Smooth muscle cell (in vitro differentiated cells): ENCODE measurements around the gene CSNK1D. TPM values are rescaled to one million over a fixed set of nuclear protein-coding genes. Genes with fewer than 3 reads are reported as not detected.

Experiments used
- DNase-seq: peaks from one replicate; lab custom pipeline; 2025; ENCODE audit not compliant: unreplicated experiment; lab: John Stamatoyannopoulos, UW
- H2AFZ ChIP-seq: fragments of 200-600 bp; sonication (generic); 2 replicates; pipeline ENCODE4 v1.6.0; 2016; ENCODE audit warnings: antibody characterized with exemption, low read depth, mild to moderate bottlenecking
- H3F3A ChIP-seq: fragments of 200-600 bp; sonication (generic); 2 replicates; pipeline ENCODE4 v1.6.0; 2017; ENCODE audit warnings: antibody characterized with exemption, low read depth
- H3K27ac ChIP-seq: fragments of 200-600 bp; sonication (generic); 2 replicates; pipeline ENCODE4 v1.5.1; 2016; ENCODE audit warnings: low read depth, mild to moderate bottlenecking
- H3K27me3 ChIP-seq: fragments of 200-600 bp; sonication (generic); 2 replicates; pipeline ENCODE4 v1.6.1; 2016; ENCODE audit warnings: low read depth, mild to moderate bottlenecking
- H3K36me3 ChIP-seq: fragments of 200-600 bp; sonication (generic); 2 replicates; pipeline ENCODE4 v1.5.1; 2016; ENCODE audit warnings: low read depth
- H3K4me1 ChIP-seq: fragments of 200-600 bp; sonication (generic); 2 replicates; pipeline ENCODE4 v1.5.1; 2016; ENCODE audit warnings: low read depth
- H3K4me2 ChIP-seq: fragments of 200-600 bp; sonication (generic); 2 replicates; pipeline ENCODE4 v1.6.0; 2016; ENCODE audit warnings: mild to moderate bottlenecking
- H3K4me3 ChIP-seq: fragments of 200-600 bp; sonication (generic); 2 replicates; pipeline ENCODE4 v1.5.1; 2016; ENCODE audit warnings: mild to moderate bottlenecking
- H3K79me2 ChIP-seq: fragments of 200-600 bp; sonication (generic); 2 replicates; pipeline ENCODE4 v1.6.0; 2016; ENCODE audit warnings: low read depth, mild to moderate bottlenecking
- H3K9ac ChIP-seq: fragments of 200-600 bp; sonication (generic); 2 replicates; pipeline ENCODE4 v1.6.0; 2016; ENCODE audit warnings: low read depth
- H3K9me3 ChIP-seq: fragments of 200-600 bp; sonication (generic); replicated peaks from 2 replicates; pipeline ENCODE4 v1.5.1; 2016; ENCODE audit warnings: low read depth
- H4K20me1 ChIP-seq: fragments of 200-600 bp; sonication (generic); 2 replicates; pipeline ENCODE4 v1.6.0; 2016; ENCODE audit warnings: low read depth
- WGBS: methylation state at CpG from one replicate; pipeline ENCODE4 v1.1.7; 2016; ENCODE audit warnings: low lambda C conversion rate; 5-methylcytosine and 5-hydroxymethylcytosine counted together
- polyA plus RNA-seq: library from polyadenylated mRNA; unstranded; fragments of >200 nt; fragmentation: Nextera tagmentation; extraction: Ambion mirVana; gene quantifications from 2 replicates; pipeline ENCODE4 v1.2.1, GENCODE V29; 2016
- total RNA-seq: library from RNA; depleted of rRNA; stranded (reverse); fragments of >200 nt; gene quantifications from 2 replicates; pipeline ENCODE4 v1.2.3, GENCODE V29; 2014
- TF ChIP-seq, protein P1 (sequence below): fragments of 200-600 bp; sonication (generic); IDR thresholded peaks from 2 replicates; pipeline ENCODE4 v1.5.1; 2017; ENCODE audit warnings: borderline replicate concordance, mild to moderate bottlenecking, antibody characterized with exemption; ENCODE audit not compliant: insufficient read depth, poor library complexity, severe bottlenecking

CSNK1D gene
- total and polyA plus RNA-seq, 2 experiments from 2014 or later: 51.6 to 135 TPM

DNA sequence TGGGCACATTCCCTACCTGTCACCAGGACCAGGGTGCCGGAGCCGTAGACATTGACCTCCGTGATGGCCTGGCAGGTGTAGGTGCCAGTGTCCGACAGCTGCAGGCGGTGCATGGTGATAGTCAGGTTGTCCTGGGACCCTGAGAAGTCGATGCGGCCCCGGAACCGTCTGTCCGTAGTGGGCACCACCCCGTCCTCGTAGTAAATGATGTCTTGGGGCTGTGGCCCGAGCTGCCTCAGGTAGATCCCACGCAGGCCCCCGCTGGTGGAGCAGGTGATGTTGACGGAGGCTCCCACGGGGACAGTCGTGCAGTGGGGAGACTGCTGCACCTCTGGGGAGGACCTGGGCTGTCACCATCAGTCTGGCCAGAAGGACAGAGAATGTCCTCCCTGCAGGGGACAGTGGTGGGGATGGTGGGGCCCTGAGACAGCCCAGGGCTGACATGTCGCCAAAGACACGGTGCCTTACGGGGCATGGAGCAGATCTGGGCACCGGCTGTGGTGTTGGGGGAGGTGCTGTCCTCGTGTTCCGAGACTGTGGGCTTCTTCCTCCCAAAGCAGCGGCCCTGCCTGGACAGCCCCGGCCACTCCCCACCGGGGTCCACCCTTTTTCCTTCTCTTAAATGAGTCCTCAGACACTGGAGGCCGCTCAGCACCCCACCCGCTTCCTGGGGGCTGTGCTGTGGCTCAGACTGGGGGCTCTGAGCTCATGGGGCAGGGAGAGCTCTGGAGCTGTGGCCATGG is 43.3 kb upstream of the CSNK1D start:
- peaks cover 4% of the 10 kb centered on the region for H3K4me1 ChIP-seq

DNA sequence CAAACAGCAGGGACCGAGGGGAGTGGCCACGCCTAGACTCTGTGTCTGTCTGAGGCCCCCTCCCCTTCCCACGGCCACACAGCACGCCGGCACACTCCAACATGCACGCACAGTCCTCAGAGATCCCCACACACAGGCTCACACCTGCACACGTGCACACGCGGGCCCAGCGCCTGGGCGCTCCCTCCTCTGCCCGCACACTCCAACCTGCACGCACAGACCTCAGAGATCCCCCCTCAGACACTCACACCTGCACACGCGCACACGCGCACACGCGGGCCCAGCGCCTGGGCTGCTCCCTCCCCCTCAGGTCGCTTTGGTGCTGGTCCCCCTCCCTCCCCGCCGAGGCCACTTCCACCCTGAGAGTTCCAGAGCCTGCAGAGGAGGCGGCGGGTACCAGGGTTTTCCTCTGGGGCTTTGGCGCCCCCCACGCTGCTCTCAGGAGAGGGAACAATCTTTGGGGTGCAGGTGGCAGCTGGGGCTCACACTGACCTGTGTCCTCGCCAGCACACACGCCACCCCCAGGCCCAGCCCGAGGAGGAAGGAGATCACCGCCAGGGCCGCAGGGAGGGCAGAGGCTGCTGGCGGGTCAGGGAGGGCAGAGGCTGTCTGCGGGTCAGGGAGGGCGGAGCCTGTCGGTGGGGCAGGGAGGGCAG is 42.3 kb upstream of the CSNK1D start:
- H3K79me2 ChIP-seq: no peaks in the 10 kb centered on the region
- WGBS: 61% methylated on average over 27 of the region's 36 CpGs
- no peaks in the 10 kb centered on the region for H3K36me3 ChIP-seq
- H3K4me2 ChIP-seq: no peak overlapping the region
- H2AFZ ChIP-seq: no peak overlapping the region
- H3K27me3 ChIP-seq: no peaks in the 10 kb centered on the region
- no peak for DNase-seq
- no peaks in the 10 kb centered on the region for H4K20me1 ChIP-seq
- H3K4me1 ChIP-seq: peaks cover 4% of the 10 kb centered on the region
- no peaks in the 10 kb centered on the region for H3F3A ChIP-seq
- H3K27ac ChIP-seq: no peak overlapping the region
- H3K9me3 ChIP-seq: no peaks in the 10 kb centered on the region
- TF ChIP-seq, protein P1, sequence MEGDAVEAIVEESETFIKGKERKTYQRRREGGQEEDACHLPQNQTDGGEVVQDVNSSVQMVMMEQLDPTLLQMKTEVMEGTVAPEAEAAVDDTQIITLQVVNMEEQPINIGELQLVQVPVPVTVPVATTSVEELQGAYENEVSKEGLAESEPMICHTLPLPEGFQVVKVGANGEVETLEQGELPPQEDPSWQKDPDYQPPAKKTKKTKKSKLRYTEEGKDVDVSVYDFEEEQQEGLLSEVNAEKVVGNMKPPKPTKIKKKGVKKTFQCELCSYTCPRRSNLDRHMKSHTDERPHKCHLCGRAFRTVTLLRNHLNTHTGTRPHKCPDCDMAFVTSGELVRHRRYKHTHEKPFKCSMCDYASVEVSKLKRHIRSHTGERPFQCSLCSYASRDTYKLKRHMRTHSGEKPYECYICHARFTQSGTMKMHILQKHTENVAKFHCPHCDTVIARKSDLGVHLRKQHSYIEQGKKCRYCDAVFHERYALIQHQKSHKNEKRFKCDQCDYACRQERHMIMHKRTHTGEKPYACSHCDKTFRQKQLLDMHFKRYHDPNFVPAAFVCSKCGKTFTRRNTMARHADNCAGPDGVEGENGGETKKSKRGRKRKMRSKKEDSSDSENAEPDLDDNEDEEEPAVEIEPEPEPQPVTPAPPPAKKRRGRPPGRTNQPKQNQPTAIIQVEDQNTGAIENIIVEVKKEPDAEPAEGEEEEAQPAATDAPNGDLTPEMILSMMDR: no peak
- no peak overlapping the region for H3K4me3 ChIP-seq
- H3K9ac ChIP-seq: no peak overlapping the region

More for the DNA sequence above, 43.3 kb upstream of the CSNK1D start:
- no peaks in the 10 kb centered on the region for H3K9me3 ChIP-seq
- WGBS: 93% methylated on average over 29 of the region's 29 CpGs
- no peak for DNase-seq
- H3K4me2 ChIP-seq: no peak overlapping the region
- H3K27me3 ChIP-seq: peaks cover under 1% of the 10 kb centered on the region
- no peak overlapping the region for H3K9ac ChIP-seq
- H3K4me3 ChIP-seq: no peak overlapping the region
- H3K27ac ChIP-seq: no peak overlapping the region
- no peaks in the 10 kb centered on the region for H3K36me3 ChIP-seq
- H3K79me2 ChIP-seq: no peaks in the 10 kb centered on the region
- no peaks in the 10 kb centered on the region for H4K20me1 ChIP-seq
- no peak overlapping the region for H2AFZ ChIP-seq
- TF ChIP-seq, protein P1: no peak
- no peaks in the 10 kb centered on the region for H3F3A ChIP-seq

DNA sequence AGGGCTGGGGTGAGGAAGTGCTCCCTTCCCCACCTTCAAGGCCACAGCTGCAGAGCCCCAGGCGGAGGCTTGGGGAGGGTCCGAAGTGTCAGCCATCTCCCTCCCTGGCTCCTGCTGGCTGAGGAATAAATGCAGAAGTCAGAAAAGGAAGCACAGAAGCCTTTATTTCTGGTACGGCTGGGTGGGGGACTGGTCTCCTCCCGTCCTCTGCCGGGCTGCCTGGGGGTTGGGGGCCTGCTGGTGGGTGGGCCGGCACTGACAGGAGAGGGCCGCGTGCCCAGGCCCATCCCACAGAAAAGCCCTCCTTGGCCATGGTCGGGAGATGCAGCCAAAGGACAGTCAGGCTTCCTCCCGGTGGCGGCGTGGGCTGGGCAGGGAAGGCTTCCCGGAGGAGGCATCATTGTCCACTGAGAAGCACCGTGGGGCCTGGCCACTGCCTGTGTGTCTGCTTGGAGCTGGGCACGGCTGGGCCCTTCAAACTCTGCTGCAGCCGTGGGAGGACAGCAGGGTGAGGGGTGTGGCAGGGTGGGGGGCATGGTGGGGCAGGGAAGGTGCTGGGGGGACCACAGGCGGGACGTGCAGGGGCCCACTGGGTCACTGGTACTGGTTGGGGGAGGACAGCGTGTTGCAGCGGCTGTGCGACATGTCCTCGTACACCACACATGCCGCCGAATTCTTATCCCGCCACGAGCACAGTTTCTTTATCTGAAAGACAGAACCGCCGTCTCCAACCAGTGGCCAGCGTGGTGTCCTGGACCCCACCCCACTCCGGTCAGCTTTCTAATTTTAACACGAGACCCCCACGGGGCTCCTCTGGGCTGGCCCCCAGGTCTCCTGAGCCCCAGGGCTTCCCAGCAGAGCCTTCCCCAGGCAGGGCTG is 41.5 kb upstream of the CSNK1D start:
- Histone ChIP-seq H3K4me1 (peaks cover 4% of the 10 kb centered on the region), H3K9ac (no peak overlapping the region), H3K27ac (no peak overlapping the region), H3K4me2 (no peak overlapping the region), H4K20me1 (no peaks in the 10 kb centered on the region), H3K79me2 (no peaks in the 10 kb centered on the region), H3F3A (no peaks in the 10 kb centered on the region), H2AFZ (no peak overlapping the region), H3K9me3 (no peaks in the 10 kb centered on the region), H3K36me3 (no peaks in the 10 kb centered on the region), H3K4me3 (no peak overlapping the region), H3K27me3 (no peaks in the 10 kb centered on the region)
- TF ChIP-seq, protein P1: no peak
- WGBS: 91% methylated on average over 26 of the region's 32 CpGs
- DNase-seq: no peak
